Testis (tissue), 3 donors: ENCODE data around the gene MLH1. TPM values are rescaled to one million over a fixed set of nuclear protein-coding genes. Genes with fewer than 3 reads are reported as not detected.

ENCODE experiments used
- DNase-seq: peaks from one replicate; pipeline ENCODE4 v3.0.0-alpha.2; 2019
- H3K27ac ChIP-seq, 2 donors: fragments of 200-600 bp; sonication (generic); one replicate each; pipeline ENCODE4 v1.5.1; 2019
- H3K27me3 ChIP-seq: fragments of 200-600 bp; sonication (generic); one replicate; pipeline ENCODE4 v1.5.1; 2019
- H3K36me3 ChIP-seq: fragments of 200-600 bp; sonication (generic); one replicate; pipeline ENCODE4 v1.5.1; 2017; ENCODE audit warnings: low read depth; ENCODE audit errors: missing control alignments
- H3K4me1 ChIP-seq: fragments of 200-600 bp; sonication (generic); one replicate; pipeline ENCODE4 v1.5.1; 2019
- H3K4me3 ChIP-seq, 2 donors: fragments of 200-600 bp; sonication (generic); one replicate each; pipeline ENCODE4 v1.5.1; 2017 to 2019
- H3K9me3 ChIP-seq: fragments of 200-600 bp; sonication (generic); one replicate; pipeline ENCODE4 v1.5.1; 2017
- POLR2A ChIP-seq: fragments of 450-650 bp; IDR thresholded peaks from one replicate; pipeline ENCODE4 v1.6.1; 2017; ENCODE audit warnings: antibody characterized with exemption, mild to moderate bottlenecking, moderate library complexity
- WGBS, 2 donors: methylation state at CpG; one replicate each; pipeline ENCODE4 v1.1.5; 2018; 5-methylcytosine and 5-hydroxymethylcytosine counted together
- intact Hi-C: fragments of 100-400 bp; cut with DNase I; formaldehyde crosslinking; loops from one replicate; pipeline ENCODE4 v1.15.1; 2023; ENCODE audit warnings: low total_unique reads
- polyA plus RNA-seq: library from polyadenylated mRNA; stranded (reverse); fragments of 350-450 nt; fragmentation: Illumina TruSeq; extraction: RNeasy Lipid Tissue Mini Kit (QIAGEN cat#74804); gene quantifications from one replicate; pipeline ENCODE4 v1.2.3, GENCODE V29; 2014; ENCODE audit warnings: low read depth, low replicate concordance; ENCODE audit not compliant: insufficient read depth
- total RNA-seq, 2 donors: library from RNA; depleted of rRNA; stranded (reverse); fragments of >200 nt; gene quantifications; one replicate each; pipeline ENCODE4 v1.2.3, GENCODE V29; 2016
- TF ChIP-seq, protein P1 (sequence below), 3 experiments: fragments of 450-650 bp in 2 of 3; fragments of 200-600 bp in 1 of 3; sonication (generic) in 1 of 3; IDR thresholded peaks; one replicate each; pipeline ENCODE4 v1.5.1; 2016 to 2019; ENCODE audit warnings: antibody characterized with exemption in 3 of 3, mild to moderate bottlenecking in 2 of 3, moderate library complexity in 1 of 3

MLH1 gene
- total and polyA plus RNA-seq, 3 donors from 2014 or later = 57.1 to 90.2 (median 64.4) TPM

DNA sequence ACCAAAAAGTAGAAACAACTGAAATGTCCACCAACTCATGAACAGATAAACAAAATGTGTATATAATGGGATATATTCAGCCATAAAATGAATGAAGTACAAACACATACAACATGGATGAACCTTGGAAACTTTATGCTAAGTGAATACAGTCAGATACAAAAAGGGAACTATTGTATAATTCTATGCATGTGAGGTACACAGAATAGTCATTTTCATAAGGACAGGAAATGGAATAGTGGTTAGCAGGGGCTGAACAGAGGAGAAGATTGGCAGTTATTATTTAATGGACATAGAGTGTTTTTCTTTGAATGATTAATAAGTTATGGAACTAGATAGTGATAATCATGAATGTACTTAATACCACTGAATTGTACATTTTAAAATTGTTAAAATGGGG is 28.5 kb upstream of the MLH1 start:
- intact Hi-C loops = no loop called here
- no peaks in the 10 kb centered on the region for H3K36me3 ChIP-seq
- H3K9me3 ChIP-seq = no peaks in the 10 kb centered on the region
- H3K4me1 ChIP-seq = no peaks in the 10 kb centered on the region
- TF ChIP-seq, protein P1, sequence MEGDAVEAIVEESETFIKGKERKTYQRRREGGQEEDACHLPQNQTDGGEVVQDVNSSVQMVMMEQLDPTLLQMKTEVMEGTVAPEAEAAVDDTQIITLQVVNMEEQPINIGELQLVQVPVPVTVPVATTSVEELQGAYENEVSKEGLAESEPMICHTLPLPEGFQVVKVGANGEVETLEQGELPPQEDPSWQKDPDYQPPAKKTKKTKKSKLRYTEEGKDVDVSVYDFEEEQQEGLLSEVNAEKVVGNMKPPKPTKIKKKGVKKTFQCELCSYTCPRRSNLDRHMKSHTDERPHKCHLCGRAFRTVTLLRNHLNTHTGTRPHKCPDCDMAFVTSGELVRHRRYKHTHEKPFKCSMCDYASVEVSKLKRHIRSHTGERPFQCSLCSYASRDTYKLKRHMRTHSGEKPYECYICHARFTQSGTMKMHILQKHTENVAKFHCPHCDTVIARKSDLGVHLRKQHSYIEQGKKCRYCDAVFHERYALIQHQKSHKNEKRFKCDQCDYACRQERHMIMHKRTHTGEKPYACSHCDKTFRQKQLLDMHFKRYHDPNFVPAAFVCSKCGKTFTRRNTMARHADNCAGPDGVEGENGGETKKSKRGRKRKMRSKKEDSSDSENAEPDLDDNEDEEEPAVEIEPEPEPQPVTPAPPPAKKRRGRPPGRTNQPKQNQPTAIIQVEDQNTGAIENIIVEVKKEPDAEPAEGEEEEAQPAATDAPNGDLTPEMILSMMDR (IDR thresholded peaks at IDR 0.05) = no peak
- no peak for TF ChIP-seq POLR2A
- no peak overlapping the region for H3K4me3 ChIP-seq
- DNase-seq = no peak
- no peak overlapping the region for H3K27ac ChIP-seq
- H3K27me3 ChIP-seq = no peaks in the 10 kb centered on the region

DNA sequence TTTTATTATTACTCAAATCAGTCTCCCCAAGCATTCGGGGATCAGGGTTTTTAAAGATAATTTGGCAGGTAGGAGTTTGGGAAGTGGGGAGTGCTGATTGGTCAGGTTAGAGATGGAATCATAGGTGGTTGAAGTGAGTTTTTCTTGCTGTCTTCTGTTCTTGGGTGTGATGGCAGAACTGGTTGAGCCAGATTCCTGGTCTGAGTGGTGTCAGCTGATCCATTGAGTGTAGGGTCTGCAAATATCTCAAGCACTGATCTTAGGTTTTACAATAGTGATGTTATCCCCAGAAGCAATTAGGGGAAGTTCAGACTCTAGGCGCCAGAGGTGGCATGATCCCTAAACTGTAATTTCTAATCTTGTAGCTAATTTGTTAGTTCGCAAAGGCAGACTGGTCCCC is 27.9 kb upstream of the MLH1 start:
- H3K4me1 ChIP-seq = no peaks in the 10 kb centered on the region
- H3K9me3 ChIP-seq = no peaks in the 10 kb centered on the region
- no peaks in the 10 kb centered on the region for H3K36me3 ChIP-seq
- no peaks in the 10 kb centered on the region for H3K27me3 ChIP-seq
- TF ChIP-seq, protein P1 (IDR thresholded peaks at IDR 0.05) = no peak
- no peak for TF ChIP-seq POLR2A
- no peak for DNase-seq
- H3K4me3 ChIP-seq = no peak overlapping the region
- H3K27ac ChIP-seq = no peak overlapping the region
- intact Hi-C loops = no loop called here
- WGBS, 2 donors = 80% methylated on average over 3 of the region's 3 CpGs

DNA sequence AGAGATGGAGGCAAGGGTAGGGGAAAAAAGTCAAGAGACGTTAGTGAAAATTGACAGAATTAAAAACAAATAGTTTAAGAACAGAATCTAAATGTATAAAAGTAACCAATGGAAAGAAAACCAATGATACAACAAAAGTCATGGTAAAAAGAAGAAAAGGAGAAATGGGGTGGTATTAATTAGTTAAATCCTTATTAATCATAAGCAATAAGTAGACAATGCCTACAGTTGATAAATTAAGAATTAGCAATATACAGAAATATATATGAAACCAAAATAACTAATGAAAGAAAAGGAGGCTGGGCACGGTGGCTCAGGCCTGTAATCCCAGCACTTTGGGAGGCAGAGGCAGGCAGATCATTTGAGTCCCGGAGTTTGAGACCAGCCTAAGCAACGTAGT is 24.2 kb upstream of the MLH1 start:
- Histone ChIP-seq H3K4me3 (no peak overlapping the region), H3K4me1 (no peaks in the 10 kb centered on the region), H3K36me3 (no peaks in the 10 kb centered on the region), H3K27me3 (no peaks in the 10 kb centered on the region), H3K27ac (no peak overlapping the region), H3K9me3 (no peaks in the 10 kb centered on the region)
- DNase-seq = no peak
- TF ChIP-seq, protein P1 (IDR thresholded peaks at IDR 0.05) = no peak
- TF ChIP-seq POLR2A = no peak
- intact Hi-C loops = no loop called here
- WGBS, 2 donors = 80 to 82% methylated on average over 4 of the region's 4 CpGs

DNA sequence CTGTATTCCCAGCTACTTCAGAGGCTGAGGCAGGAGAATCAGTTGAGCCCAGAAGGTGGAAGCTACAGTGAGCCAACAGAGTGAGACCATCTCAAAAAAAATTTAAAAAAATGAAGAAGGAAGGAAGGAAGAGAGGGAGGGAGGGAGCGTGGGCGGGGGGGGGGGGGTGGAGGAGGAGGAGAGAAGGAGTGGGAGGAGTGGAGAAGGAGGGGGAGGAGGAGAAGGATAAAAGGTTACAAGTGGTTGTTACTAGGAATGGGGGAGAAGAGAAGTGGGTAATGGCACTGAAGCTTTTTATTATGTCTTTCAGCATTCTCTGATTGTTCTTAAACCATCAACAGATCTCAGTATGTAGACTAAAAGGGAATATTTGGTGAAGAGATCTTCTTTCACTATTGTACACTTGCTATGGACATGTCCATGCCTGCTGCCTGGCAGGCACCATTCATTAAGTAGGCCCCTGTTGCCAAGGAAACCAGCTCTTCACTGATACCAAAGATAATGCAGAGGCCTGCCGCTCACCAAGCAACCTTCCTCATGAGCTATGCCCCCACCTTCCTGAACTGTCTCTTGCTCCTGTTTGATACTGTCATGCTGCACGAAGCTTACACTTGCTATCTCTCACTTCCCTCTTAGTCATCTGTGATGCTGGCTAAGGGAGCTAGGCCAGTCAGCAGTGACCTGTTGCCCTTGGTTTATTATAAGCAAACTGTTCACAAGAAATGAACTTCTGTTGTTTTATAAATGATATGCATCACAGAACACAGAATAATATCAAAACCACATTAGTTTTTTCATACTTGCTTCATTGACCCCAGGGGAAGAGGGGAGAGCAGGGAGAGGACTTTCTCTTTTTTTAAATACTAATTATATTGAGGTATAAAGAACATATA is 23.5 kb upstream of the MLH1 start:
- Histone ChIP-seq H3K27ac (no peak overlapping the region), H3K27me3 (no peaks in the 10 kb centered on the region), H3K36me3 (no peaks in the 10 kb centered on the region), H3K4me1 (no peaks in the 10 kb centered on the region), H3K4me3 (no peak overlapping the region), H3K9me3 (no peaks in the 10 kb centered on the region)
- intact Hi-C loops = no loop called here
- DNase-seq = peak; percentile 55
- TF ChIP-seq, protein P1 (IDR thresholded peaks at IDR 0.05) = no peak
- TF ChIP-seq POLR2A = no peak
- 55 to 59% methylated on average over 4 of the region's 4 CpGs for WGBS, 2 donors

DNA sequence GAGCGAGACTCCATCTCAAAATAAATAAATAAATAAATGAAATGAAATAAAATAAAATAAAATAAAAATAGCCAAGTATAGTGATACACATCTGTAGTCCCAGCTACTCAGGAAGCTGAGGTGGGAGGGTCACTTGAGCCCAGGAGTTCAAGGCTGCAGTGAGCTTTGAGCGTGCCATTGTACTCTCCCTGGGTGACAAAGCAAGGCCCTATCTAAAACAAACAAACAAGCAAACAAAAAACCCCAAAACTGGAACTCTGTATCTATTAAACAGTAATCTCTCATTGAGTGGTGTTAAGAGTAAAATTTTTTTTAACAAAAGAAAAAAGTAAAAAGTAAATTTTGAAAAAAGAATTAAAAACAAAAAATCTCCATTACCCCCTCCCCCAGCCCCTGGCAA is 21.2 kb upstream of the MLH1 start:
- 85 to 87% methylated on average over 2 of the region's 2 CpGs for WGBS, 2 donors
- Histone ChIP-seq H3K27me3 (no peaks in the 10 kb centered on the region), H3K4me1 (no peaks in the 10 kb centered on the region), H3K9me3 (no peaks in the 10 kb centered on the region), H3K36me3 (no peaks in the 10 kb centered on the region), H3K27ac (no peak overlapping the region), H3K4me3 (no peak overlapping the region)
- TF ChIP-seq POLR2A = no peak
- TF ChIP-seq, protein P1 (IDR thresholded peaks at IDR 0.05) = no peak
- intact Hi-C loops = no loop called here
- no peak for DNase-seq
